Activated naive CD8-positive, alpha-beta T cell treated with anti-CD3 and anti-CD28 coated beads, Interleukin-2, amount 50 U/mL, for 16 hours (primary cell): ENCODE results near the gene COL2A1.

Experiments used
- DNase-seq: peaks from one replicate; pipeline ENCODE4 v3.0.0-alpha.2; 2020; ENCODE audit warnings: low read depth, low spot score

The COL2A1 gene

GRCh38 chr12:48030173-48030650 is 25.9 kb upstream of the COL2A1 start:
- no peak for DNase-seq

GRCh38 chr12:48029491-48030172 is 25.4 kb upstream of the COL2A1 start:
- no peak for DNase-seq

GRCh38 chr12:48028541-48029431 is 24.5 kb upstream of the COL2A1 start:
- no peak for DNase-seq

- no peak for DNase-seq
Measured at GRCh38 chr12:48027183-48028002, 23.1 kb upstream of the COL2A1 start.

- no peak for DNase-seq
Measured at GRCh38 chr12:48026060-48026827, 22.0 kb upstream of the COL2A1 start.

- no peak for DNase-seq
Measured at GRCh38 chr12:48025281-48025680, 21.0 kb upstream of the COL2A1 start.

GRCh38 chr12:48024735-48025134 is 20.5 kb upstream of the COL2A1 start:
- no peak for DNase-seq

GRCh38 chr12:48023386-48023785 is 19.1 kb upstream of the COL2A1 start:
- no peak for DNase-seq

- DNase-seq, result no peak
Measured at GRCh38 chr12:48022676-48023385, 18.6 kb upstream of the COL2A1 start.

- no peak for DNase-seq
Measured at GRCh38 chr12:48022180-48022521, 17.9 kb upstream of the COL2A1 start.

GRCh38 chr12:48021485-48022179 is 17.4 kb upstream of the COL2A1 start:
- DNase-seq, result no peak

GRCh38 chr12:48019639-48020265 is 15.5 kb upstream of the COL2A1 start:
- no peak for DNase-seq

- DNase-seq, result no peak
Measured at GRCh38 chr12:48018618-48018995, 14.3 kb upstream of the COL2A1 start.

- DNase-seq, result no peak
Measured at GRCh38 chr12:48017921-48018617, 13.8 kb upstream of the COL2A1 start.

GRCh38 chr12:48017496-48017895 is 13.2 kb upstream of the COL2A1 start:
- DNase-seq, result no peak

- DNase-seq, result no peak
Measured at GRCh38 chr12:48016373-48017020, 12.2 kb upstream of the COL2A1 start.

- DNase-seq, result no peak
Measured at GRCh38 chr12:48015954-48016353, 11.7 kb upstream of the COL2A1 start.

GRCh38 chr12:48015129-48015528 is 10.9 kb upstream of the COL2A1 start:
- DNase-seq, result no peak
